SU-DHL-6 (cell line): ENCODE data around the gene CTRB1.

Experiments
- CTCF ChIP-seq: fragments of 200-600 bp; sonication (generic); IDR thresholded peaks from one replicate; pipeline ENCODE4 v1.5.1; 2017; ENCODE audit warnings: antibody characterized with exemption, mild to moderate bottlenecking, low read length, moderate library complexity; ENCODE audit not compliant: insufficient read depth, poor library complexity, severe bottlenecking
- EZH2phosphoT487 ChIP-seq: fragments of 200-600 bp; sonication (generic), shearing (Covaris generic); conservative IDR thresholded peaks from 2 replicates; pipeline ENCODE4 v1.6.1; 2018; ENCODE audit warnings: mild to moderate bottlenecking, antibody characterized with exemption, low read length, moderate library complexity, mixed read lengths

DNA sequence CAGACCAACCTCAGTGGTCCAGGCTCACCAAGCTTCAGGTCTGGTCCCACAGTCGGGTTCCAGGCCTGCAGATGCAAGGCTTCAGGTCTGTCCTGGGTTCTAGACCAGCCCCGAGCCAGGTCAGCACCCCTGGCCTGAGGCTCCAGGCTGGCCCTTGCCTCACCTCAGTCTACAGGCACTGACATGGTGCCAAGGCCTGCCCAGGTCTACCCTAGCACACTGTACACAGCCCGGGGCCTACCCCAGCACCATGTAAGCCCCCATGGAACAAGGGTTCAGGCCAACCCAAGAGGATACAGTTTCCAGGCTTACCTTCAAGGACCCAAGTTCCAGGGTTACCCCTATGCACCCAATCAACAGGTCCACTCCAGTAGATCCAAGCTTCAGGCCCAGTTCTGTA, 43.7 kb upstream of the CTRB1 start:
- TF ChIP-seq CTCF (no peak), EZH2phosphoT487 (no peak)
